ENCODE data around the gene HOXA6.

- no peak for TF ChIP-seq CTCF (IDR thresholded peaks at IDR 0.05)
- TF ChIP-seq POLR2A (IDR thresholded peaks at IDR 0.05): no peak
Observed at GRCh38 chr7:27115221-27116026, 32.1 kb downstream of the HOXA6 start.
